Duodenal mucosa (tissue), 2 donors: Measurements from ENCODE around the gene AK2.
"Not testable (repeated sequence)": the region's sequence is repeated elsewhere in the genome, so short reads cannot be mapped to it uniquely, and the experiment has no call there.

ENCODE experiments used
- H3K27ac ChIP-seq: one replicate; pipeline ENCODE4 v1.7.0; 2013; ENCODE audit warnings: low read depth, low read length
- H3K27me3 ChIP-seq, 2 donors: one replicate each; pipeline ENCODE4 v1.7.0; 2013; ENCODE audit warnings: low read length in 2 of 2, control low read depth in 1 of 2; ENCODE audit not compliant: insufficient read depth in 2 of 2, control insufficient read depth in 1 of 2
- H3K36me3 ChIP-seq, 2 donors: one replicate each; pipeline ENCODE4 v1.7.0; 2013; ENCODE audit warnings: low read length in 2 of 2, control low read depth in 1 of 2; ENCODE audit not compliant: insufficient read depth in 2 of 2, control insufficient read depth in 1 of 2
- H3K4me1 ChIP-seq, 2 donors: one replicate each; pipeline ENCODE4 v1.7.0; 2013; ENCODE audit warnings: low read length in 2 of 2, control low read depth in 1 of 2; ENCODE audit not compliant: insufficient read depth in 2 of 2, control insufficient read depth in 1 of 2
- H3K4me3 ChIP-seq, 2 donors: one replicate each; pipeline ENCODE4 v1.7.0; 2013; ENCODE audit warnings: low read length in 2 of 2, low read depth in 1 of 2
- H3K9ac ChIP-seq, 2 donors: one replicate each; pipeline ENCODE4 v1.7.0; 2013; ENCODE audit warnings: low read length in 2 of 2, low read depth in 1 of 2
- H3K9me3 ChIP-seq, 2 donors: one replicate each; pipeline ENCODE4 v1.7.0; 2013; ENCODE audit warnings: low read length in 2 of 2, control low read depth in 1 of 2; ENCODE audit not compliant: control insufficient read depth in 1 of 2

Gene AK2

GRCh38 chr1:32980080-32980479 is 56.6 kb downstream of the AK2 start:
- Histone ChIP-seq H3K4me1 (peaks cover 27 to 41% of the 10 kb centered on the region in 2 donors), H3K9me3 (no peaks in the 10 kb centered on the region), H3K9ac (no peak overlapping the region), H3K27ac (no peak overlapping the region), H3K36me3 (no peaks in the 10 kb centered on the region), H3K4me3 (no peak overlapping the region), H3K27me3 (no peaks in the 10 kb centered on the region)

- Histone ChIP-seq H3K9ac (no peak overlapping the region), H3K4me1 (peaks cover 27 to 33% of the 10 kb centered on the region in 2 donors), H3K9me3 (no peaks in the 10 kb centered on the region), H3K36me3 (no peaks in the 10 kb centered on the region), H3K4me3 (no peak overlapping the region), H3K27ac (no peak overlapping the region), H3K27me3 (no peaks in the 10 kb centered on the region)
Observed at GRCh38 chr1:32978854-32979253, 57.8 kb downstream of the AK2 start.

- no peak overlapping the region for H3K27ac ChIP-seq
- H3K9me3 ChIP-seq: no peaks in the 10 kb centered on the region
- peaks cover 21 to 29% of the 10 kb centered on the region in 2 donors for H3K4me1 ChIP-seq
- H3K9ac ChIP-seq: no peak overlapping the region
- H3K4me3 ChIP-seq: no peak overlapping the region
- H3K36me3 ChIP-seq: no peaks in the 10 kb centered on the region
- peaks cover 2 to 3% of the 10 kb centered on the region in 2 donors for H3K27me3 ChIP-seq
Observed at GRCh38 chr1:32977546-32978087, 59.1 kb downstream of the AK2 start.

GRCh38 chr1:32975055-32975454 is 61.6 kb downstream of the AK2 start:
- H3K4me1 ChIP-seq, H3K27ac ChIP-seq, H3K36me3 ChIP-seq, H3K27me3 ChIP-seq, H3K9ac ChIP-seq, H3K9me3 ChIP-seq, H3K4me3 ChIP-seq: not testable (repeated sequence)

- H3K27me3 ChIP-seq, H3K9ac ChIP-seq, H3K27ac ChIP-seq, H3K9me3 ChIP-seq, H3K36me3 ChIP-seq, H3K4me1 ChIP-seq: not testable (repeated sequence)
- peak overlapping the region in 1 of 2 donors; percentile 67 for H3K4me3 ChIP-seq
Observed at GRCh38 chr1:32973458-32973857, 63.2 kb downstream of the AK2 start.

- Histone ChIP-seq H3K36me3 (no peaks in the 10 kb centered on the region), H3K4me3 (peak overlapping the region; percentile 66 to 67), H3K27ac (no peak overlapping the region), H3K27me3 (peaks cover 5 to 6% of the 10 kb centered on the region in 2 donors), H3K9me3 (no peaks in the 10 kb centered on the region), H3K4me1 (peaks cover 0 to 5% of the 10 kb centered on the region in 2 donors), H3K9ac (peak overlapping the region; percentile 20 to 63)
Observed at GRCh38 chr1:32972814-32973428, 63.8 kb downstream of the AK2 start.

GRCh38 chr1:32971576-32971975 is 65.1 kb downstream of the AK2 start:
- peaks cover 5 to 6% of the 10 kb centered on the region in 2 donors for H3K27me3 ChIP-seq
- no peaks in the 10 kb centered on the region for H3K9me3 ChIP-seq
- H3K4me1 ChIP-seq: peaks cover 0 to 5% of the 10 kb centered on the region in 2 donors
- no peak overlapping the region for H3K4me3 ChIP-seq
- no peak overlapping the region for H3K27ac ChIP-seq
- H3K36me3 ChIP-seq: no peaks in the 10 kb centered on the region
- no peak overlapping the region for H3K9ac ChIP-seq

GRCh38 chr1:32971156-32971555 is 65.5 kb downstream of the AK2 start:
- no peak overlapping the region for H3K27ac ChIP-seq

GRCh38 chr1:32969566-32969965 is 67.1 kb downstream of the AK2 start:
- Histone ChIP-seq H3K4me3 (no peak overlapping the region), H3K27me3 (peaks cover 5 to 6% of the 10 kb centered on the region in 2 donors), H3K36me3 (no peaks in the 10 kb centered on the region)

More at GRCh38 chr1:32971156-32971555, 65.5 kb downstream of the AK2 start:
- H3K36me3 ChIP-seq: no peaks in the 10 kb centered on the region
- peaks cover 0 to 5% of the 10 kb centered on the region in 2 donors for H3K4me1 ChIP-seq
- no peak overlapping the region for H3K4me3 ChIP-seq
- H3K9me3 ChIP-seq: no peaks in the 10 kb centered on the region
- no peak overlapping the region for H3K9ac ChIP-seq
- H3K27me3 ChIP-seq: peaks cover 5 to 6% of the 10 kb centered on the region in 2 donors

GRCh38 chr1:32967888-32968568 is 68.7 kb downstream of the AK2 start:
- peaks cover 6 to 11% of the 10 kb centered on the region in 2 donors for H3K4me1 ChIP-seq
- no peak overlapping the region for H3K4me3 ChIP-seq
- H3K27me3 ChIP-seq: peaks cover 5 to 6% of the 10 kb centered on the region in 2 donors
- no peaks in the 10 kb centered on the region for H3K36me3 ChIP-seq
- no peak overlapping the region for H3K27ac ChIP-seq
- no peak overlapping the region for H3K9ac ChIP-seq
- no peaks in the 10 kb centered on the region for H3K9me3 ChIP-seq

More at GRCh38 chr1:32969566-32969965, 67.1 kb downstream of the AK2 start:
- H3K9me3 ChIP-seq: no peaks in the 10 kb centered on the region
- peaks cover 4 to 8% of the 10 kb centered on the region in 2 donors for H3K4me1 ChIP-seq
- no peak overlapping the region for H3K9ac ChIP-seq
- H3K27ac ChIP-seq: no peak overlapping the region
